Stimulated activated CD8-positive, alpha-beta memory T cell treated with anti-CD3 and anti-CD28 coated beads, Interleukin-4, amount 100 ng/mL, for 1 hour (primary cell): ENCODE measurements around the gene ZNF428.
A peak's percentile ranks its signal among the peaks of the same experiment; 100 is the strongest.
"Not testable (repeated sequence)": the region's sequence is repeated elsewhere in the genome, so short reads cannot be mapped to it uniquely, and the experiment has no call there.

Source experiments
- DNase-seq, 2 donors: peaks; one replicate each; pipeline ENCODE4 v3.0.0-alpha.2; 2020; ENCODE audit warnings: low read depth in 2 of 2, low spot score in 1 of 2

The ZNF428 gene

GRCh38 chr19:43619262-43620060 lies at the start of gene ZNF428:
Gene ZNF428 (minus strand): TSS chr19:43619629. CDS start chr19:43614304, 5,325 bp downstream.
- DNase-seq: peak; percentile 49 to 73

DNA sequence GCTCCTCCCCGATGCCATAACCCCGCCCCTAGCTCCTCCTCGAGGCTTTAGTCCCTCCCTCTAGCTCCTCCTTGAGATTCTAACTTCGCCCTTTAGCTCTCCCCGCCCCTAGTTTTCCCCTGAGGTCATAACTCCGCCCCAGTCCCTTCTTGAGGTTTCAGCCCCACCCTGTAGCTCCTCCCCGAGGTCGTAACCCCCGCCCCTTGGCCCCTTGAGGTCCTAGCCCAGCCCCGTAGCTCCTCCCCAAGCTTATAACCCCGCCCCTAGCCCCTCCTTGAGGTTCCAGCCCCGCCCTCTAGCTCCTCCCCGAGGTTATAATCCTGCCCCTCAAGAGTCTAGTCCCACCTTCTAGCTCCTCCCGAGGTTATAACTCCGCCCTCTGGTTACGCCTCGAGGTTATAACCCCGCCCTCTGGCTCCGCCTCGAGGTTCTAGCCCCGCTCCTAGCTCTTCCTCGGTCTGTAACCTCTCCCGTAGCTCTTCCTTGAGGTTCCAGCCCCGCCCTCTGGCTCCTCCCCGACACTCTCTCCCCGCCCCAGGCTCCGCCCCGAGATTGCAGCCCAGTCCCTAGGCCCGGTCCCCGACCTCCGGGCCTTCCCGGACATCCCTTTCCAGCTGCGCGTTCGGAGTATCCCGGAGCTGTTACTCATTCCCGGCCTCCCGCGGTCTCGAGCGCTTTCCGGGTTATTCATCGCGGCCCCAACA lies 49.1 kb upstream of the ZNF428 start:
- DNase-seq: peak; percentile 80 to 87

DNA sequence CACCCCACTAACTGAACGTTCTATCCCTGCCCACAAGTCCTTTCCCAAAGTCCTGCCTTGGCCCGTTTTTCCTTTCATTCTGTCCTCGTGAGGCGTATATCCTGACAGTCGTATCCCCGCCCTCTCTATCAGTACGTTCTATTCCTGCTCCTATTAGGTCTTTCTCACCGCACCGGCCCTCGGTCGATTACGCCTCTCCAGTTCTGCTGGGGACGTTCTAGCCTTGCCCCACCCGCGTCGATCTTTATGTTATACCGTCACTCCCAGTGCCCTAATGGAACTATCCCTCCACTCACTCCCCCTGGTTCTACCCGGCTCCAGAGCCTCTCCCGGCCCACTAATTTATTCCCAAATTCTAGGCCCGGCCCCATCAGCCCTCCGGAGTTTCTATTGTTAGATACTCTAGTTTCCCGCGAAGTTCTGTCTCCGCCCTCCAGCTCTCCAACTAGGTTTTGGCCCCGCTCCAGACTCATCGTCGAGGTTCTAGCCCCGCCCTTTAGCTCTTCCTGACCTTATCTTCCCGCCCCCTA lies 48.5 kb upstream of the ZNF428 start:
- no peak for DNase-seq

GRCh38 chr19:43667126-43667875 lies 47.9 kb upstream of the ZNF428 start:
- no peak for DNase-seq

- DNase-seq: no peak
These were observed 44.6 kb upstream of the ZNF428 start for GRCh38 chr19:43664018-43664417.

GRCh38 chr19:43662487-43662886 lies 43.1 kb upstream of the ZNF428 start:
- DNase-seq: no peak

DNA sequence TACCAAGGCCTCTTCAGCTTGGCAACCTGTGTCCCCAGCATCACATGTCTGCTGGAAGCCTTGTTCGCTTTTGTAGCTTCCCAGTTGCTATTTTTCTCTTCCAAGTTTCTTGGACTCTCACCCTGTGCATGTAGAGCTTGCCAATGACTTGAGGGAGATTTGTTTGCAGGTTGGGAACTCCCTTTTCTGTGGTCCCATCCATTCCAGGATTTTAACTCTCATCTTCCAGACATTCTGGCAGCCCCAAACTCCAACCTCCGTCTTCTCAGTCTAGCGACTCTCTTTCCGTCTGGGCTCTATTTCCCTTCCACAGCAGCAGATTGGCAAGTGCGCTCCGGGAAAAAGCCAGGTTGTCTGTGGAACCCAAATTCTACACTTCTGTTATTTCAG lies 41.5 kb upstream of the ZNF428 start:
- DNase-seq: no peak

DNA sequence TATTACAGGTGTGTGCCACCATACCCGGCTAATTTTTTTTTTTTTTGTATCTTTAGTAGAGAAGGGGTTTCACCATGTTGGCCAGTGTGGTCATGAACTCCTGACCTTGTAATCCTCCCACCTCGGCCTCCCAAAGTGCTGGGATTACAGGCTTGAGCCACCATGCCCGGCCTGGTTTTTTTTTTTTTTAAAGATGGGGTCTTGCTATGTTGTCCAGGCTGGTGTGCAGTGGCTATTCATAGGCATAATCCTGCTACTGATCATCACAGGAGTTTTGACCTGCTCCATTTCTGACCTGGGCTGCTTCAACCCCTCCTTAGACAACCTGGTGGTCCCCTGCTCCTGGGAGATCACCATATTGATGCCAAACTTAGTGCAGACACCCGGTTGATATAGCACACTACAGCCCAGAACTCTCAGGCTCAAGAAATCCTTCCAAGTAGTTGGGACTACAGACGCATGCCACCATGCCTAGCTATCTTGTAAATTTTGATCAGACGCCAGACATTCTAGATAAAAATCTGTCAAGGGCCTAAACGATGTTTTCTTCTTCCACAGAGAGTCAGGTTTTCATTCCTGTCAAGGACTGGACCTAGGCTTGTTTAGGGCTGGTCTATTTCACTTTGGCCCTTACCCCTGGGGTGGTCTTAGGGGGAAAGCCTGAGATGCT lies 41.0 kb upstream of the ZNF428 start:
- DNase-seq: no peak

- no peak for DNase-seq
These were observed 39.1 kb upstream of the ZNF428 start for GRCh38 chr19:43658494-43658893.

GRCh38 chr19:43658001-43658400 lies 38.6 kb upstream of the ZNF428 start:
- DNase-seq: no peak

- DNase-seq: no peak
These were observed 37.0 kb upstream of the ZNF428 start for GRCh38 chr19:43656436-43656835.

GRCh38 chr19:43652546-43652874 lies 33.1 kb upstream of the ZNF428 start:
- no peak for DNase-seq

GRCh38 chr19:43651758-43652545 lies 32.5 kb upstream of the ZNF428 start:
- peak in 1 of 2 donors; percentile 12 for DNase-seq

DNA sequence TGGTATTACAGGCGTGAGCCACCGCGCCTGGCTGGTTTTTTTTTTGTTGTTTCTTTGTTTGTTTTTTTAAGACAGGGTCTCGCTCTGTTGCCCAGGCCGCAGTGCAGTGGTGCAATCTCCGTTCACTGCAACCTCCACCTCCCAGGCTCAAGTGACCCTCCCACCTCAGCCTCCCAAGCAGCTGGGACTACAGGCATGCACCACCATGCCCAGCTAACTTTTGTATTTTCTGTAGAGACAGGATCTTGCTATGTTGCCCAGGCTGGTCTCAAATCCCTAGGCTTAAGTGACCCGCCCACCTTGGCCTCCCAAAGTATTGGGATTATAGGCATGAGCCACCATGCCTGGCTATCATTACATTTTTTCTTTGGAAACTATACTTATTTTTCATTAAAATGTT lies 30.8 kb upstream of the ZNF428 start:
- not testable (repeated sequence) for DNase-seq

DNA sequence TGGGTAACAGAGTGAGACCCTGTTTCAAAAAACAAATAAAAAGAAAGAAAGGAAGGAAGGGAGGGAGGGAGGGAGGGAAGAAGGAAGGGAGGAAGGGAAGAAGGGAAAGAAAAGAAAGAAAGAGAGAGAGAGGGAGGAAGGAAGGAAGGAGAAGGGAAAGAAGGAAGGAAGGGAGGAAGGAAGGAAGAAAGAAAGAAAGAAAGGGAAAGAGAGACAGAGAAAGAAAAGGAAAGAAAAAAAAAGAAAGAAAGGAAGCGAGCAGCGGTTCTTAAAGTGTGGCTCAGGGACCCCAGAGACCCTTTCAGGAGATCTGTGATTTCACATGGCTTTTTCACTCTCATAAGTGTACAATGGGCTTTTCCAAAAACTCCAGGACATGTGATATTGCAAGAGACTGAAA lies 30.1 kb upstream of the ZNF428 start:
- no peak for DNase-seq

DNA sequence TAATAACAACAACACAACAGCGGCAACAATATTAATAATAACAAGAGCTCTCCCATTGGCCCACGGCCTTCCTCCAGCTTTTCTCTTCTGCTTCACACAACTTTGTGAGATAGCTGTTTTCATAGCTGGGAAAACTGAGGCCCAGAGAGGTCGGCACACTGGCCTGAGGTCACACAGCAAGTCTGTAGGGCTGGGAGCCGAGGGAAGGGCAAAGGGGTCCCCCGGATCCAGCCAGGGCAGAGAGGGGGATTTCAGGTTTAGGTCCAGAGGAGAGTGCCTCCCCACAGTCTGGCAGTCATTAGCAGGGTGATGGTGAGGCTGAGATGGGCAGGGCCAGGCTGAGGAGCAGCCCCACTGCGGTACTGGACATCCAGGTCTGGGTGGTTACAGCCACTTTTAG lies 29.2 kb upstream of the ZNF428 start:
- DNase-seq: no peak

- DNase-seq: no peak
These were observed 24.8 kb upstream of the ZNF428 start for GRCh38 chr19:43644181-43644580.

DNA sequence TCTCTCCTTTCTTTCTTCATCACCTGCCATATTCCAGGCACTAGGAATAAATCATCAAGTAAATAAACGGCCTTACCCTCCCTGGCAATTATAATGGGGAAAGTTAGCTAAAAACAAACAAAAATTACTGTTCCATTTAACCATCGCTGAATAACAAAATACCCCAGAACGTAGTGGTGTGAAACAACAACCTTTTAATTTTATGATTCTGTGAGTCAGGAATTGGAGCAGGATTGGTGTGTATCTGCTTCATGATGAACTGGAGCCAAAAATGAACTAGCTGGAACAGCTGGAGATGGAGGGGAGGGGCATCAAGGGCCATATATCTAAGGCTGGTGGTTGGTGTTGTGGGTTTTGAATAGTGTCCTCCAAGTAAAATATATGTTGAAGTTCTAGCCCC lies 23.9 kb upstream of the ZNF428 start:
- DNase-seq: no peak

GRCh38 chr19:43642531-43642930 lies 23.1 kb upstream of the ZNF428 start:
- no peak for DNase-seq

DNA sequence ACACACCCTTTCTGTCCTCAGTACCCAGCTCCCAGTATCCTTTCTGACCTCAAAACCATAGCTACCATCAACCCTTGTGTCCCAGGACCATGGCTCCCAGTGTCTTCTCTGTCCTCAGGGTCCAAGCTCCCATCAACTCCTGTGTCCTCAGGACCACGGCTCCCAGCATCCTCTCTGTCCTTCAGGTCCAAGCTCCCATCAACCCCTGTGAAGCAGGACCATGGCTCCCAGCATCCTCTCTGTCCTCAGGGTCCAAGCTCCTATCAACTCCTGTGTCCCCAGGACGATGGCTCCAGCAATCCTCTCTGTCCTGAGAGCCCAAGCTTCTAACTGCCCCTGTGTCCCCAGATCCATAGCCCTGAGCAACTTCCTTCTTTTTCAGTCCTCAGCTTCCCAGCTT lies 21.9 kb upstream of the ZNF428 start:
- no peak for DNase-seq

DNA sequence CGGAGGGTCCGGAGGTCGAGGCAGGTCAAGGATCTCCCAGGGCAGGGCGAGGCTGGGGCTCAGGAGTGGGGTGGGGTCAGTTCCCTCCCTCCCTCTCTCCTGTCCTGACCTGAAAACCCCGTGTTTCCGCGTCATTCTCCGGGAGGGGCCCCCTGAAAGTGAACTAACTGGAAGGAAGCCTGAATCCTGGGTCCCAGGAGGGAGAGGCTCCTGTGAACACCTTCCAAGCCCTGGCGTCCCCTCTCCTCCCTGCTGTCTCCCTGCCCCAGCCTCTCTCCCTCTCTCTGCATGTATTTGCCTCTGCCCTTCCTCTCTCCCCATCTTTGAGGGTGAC lies 21.0 kb upstream of the ZNF428 start:
- DNase-seq: no peak
